Neural cell (in vitro differentiated cells): ENCODE results near the gene COG8.

ENCODE experiments used
- CTCF ChIP-seq: fragments of 450-650 bp; IDR thresholded peaks from 2 replicates; pipeline ENCODE4 v1.5.1; 2014; ENCODE audit warnings: antibody characterized with exemption, mild to moderate bottlenecking, moderate library complexity; ENCODE audit not compliant: poor library complexity, severe bottlenecking
- EZH2 ChIP-seq: fragments of 200-600, 300-800 bp; shearing (Covaris generic), sonication (generic); IDR thresholded peaks from 2 replicates; pipeline ENCODE4 v1.6.1; 2014; ENCODE audit warnings: antibody characterized with exemption, low read length, borderline replicate concordance, mild to moderate bottlenecking; ENCODE audit not compliant: insufficient read depth, poor library complexity, severe bottlenecking

GRCh38 chr16:69334696-69335095 is 4.7 kb downstream of the COG8 start:
- TF ChIP-seq CTCF = no peak
- TF ChIP-seq EZH2 = no peak
